Inflammatory macrophage treated with lipopolysaccharide for 4 hours (primary cell): ENCODE results near the gene SLC17A9.

ENCODE experiments used
- DNase-seq: peaks from one replicate; pipeline ENCODE4 v3.0.0-alpha.2; 2020

The SLC17A9 gene

DNA sequence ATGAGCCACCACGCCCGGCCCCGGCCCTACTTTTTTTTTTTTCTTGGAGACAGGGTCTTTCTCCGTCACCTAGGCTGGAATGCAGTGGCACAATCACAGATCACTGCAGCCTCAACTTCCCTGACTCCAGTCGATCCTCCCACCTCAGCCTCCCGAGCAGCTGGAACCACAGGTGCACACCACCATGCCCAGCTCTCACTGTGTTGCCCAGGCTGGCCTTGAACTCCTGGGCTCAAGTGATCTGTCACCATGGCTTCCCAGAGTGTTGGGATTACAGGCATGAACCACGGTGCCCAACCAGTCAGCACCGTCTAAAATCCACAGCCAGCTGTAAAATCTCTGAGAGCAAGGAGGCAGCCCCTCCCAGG lies 17.4 kb downstream of the SLC17A9 start:
- DNase-seq = no peak

DNA sequence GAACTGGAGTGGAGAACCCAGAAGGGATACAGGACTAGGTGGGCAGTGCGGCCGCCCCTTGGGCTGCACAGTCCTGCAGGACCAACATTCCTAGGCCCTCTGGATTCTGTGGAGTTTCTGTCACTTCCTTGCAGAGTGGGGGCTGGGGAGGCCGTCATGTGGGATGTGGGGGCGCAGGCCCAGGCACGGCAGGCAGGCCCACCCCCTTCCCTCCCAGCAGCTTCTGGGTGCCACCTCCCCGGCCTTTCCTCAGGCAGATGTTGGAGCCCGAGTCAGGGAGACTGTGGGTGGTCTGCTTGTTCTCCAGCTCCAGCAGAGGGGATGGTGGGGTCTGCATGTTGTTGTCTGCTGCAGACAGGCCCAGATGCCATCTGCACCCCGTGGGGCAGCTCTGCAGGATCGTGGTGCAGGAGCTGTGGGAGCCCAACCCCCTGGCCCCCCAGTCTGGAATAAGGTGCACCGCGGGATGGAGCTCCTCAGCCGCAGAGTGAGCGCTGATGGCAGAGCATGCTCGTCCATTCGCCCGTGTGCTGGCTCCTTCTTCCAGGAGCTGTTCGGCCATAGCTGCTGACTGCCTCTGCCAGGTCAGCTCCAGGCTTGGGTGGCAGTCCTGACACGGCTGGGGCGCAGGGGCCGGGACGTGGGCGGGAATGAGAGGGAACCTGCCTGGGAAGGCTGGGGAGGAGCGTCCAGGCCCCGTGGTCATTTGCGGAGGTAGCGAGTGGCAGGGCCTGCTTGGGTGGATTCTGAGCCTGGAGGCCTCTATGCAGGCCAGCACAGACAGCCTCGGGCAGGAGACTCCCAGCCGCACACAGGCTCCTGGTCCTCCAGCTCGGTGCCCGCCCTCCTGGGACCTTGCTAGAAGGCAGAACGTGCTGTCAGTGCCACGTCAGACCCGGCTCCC lies 18.1 kb downstream of the SLC17A9 start:
- no peak for DNase-seq

DNA sequence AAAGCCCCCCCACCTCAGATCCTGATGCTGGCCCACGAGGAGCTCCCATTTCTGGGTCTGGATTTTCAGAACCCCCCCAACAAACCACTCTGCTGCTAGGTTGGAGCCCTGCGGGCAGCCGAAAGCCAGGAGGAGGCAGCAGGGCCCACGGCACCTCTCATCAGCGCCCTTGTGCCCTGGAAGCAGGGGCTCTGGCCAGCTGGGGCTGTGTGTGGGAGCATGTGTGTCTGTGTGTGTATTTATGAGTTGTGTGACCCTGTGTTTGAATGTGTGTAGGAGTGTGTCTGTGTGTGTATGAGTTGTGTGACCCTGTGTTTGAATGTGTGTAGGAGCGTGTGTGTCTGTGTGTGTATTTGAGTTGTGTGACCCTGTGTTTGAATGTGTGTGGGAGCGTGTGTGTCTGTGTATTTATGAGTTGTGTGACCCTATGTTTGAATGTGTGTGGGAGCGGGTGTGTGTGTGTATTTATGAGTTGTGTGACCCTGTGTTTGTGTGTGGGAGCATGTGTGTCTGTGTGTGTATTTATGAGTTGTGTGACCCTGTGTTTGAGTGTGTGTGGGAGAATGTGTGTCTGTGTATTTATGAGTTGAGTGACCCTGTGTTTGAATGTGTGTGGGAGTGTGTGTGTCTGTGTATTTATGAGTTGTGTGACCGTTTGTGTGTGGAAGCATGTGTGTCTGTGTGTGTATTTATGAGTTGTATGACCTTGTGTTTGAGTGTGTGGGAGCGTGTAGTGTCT lies 18.9 kb downstream of the SLC17A9 start:
- no peak for DNase-seq

DNA sequence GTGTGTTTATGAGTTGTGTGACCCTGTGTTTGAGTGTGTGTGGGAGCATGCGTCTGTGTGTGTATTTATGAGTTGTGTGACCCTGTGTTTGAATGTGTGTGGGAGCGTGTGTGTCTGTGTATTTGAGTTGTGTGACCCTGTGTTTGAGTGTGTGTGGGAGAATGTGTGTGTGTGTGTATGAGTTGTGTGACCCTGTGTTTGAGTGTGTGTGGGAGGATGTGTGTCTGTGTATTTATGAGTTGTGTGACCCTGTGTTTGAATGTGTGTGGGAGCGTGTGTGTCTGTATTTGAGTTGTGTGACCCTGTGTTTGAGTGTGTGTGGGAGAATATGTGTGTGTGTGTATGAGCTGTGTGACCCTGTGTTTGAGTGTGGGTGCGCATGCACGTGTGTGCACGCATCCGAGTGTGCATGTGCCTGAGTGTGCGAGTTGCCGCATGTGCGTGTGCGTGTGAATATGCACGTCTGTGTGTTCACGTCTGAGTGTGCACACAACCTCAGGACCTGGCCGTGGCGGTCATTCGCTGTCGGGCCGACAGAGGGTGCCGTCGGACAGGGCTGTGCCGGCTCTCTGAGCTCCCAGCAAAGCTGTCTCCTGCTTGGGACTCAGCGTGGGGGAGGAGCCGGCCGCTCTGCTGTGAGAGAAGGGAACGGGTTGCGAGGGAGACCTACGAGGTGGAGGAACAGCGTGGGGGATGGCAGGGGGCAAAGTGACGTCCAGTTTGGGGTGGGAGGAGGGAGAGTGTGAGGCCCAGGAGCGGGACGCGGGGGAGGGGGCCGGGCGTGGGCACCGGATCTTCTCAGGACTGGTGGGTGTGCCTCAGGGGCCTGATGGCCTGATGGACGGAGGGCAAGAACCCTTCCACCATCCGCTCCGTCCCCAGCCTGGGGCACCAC lies 19.7 kb downstream of the SLC17A9 start:
- DNase-seq = peak; percentile 84

DNA sequence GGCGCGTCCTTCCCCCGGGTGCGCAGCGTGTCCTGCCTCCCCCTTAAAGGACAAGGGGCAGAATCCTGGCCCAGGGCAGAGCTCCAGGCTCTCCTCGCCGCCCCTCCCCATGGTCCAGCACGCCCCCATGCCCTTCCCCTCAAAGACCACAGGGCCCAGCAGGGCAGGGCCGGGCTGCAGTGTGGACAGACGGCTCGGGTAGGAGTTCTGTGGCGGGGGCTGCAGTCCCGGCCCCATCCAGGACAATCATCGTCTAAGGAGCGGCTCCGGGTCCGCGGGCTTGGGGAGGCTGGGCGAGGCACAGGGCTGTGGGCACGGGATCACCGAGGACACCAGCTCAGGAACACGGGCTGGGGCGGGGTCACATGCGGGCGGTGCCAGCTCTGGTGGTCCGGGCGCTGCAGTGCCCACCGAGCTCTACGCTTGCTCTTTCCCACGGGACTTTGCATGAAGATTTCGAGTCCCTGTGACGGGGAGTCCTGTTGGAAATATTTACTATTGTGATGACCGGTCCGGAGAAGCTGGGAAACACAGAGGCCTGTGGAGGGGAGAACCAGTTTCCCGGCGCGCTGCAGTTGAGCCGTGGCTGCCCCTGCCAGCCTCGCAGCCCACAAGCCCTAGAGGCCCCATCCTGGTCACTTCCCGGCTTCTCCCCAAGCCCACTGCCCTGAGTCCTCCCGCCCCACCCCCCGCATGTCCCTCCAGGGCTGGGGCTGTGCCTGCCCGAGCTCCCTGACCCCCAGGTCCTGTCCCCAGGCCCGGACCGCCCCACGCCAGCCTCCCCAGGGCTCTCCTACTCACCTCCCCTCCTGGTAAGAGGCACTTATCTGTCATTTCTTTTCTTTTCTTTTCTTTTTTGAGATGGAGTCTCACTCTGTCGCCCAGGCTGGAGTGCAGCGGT lies 20.6 kb downstream of the SLC17A9 start:
- no peak for DNase-seq

DNA sequence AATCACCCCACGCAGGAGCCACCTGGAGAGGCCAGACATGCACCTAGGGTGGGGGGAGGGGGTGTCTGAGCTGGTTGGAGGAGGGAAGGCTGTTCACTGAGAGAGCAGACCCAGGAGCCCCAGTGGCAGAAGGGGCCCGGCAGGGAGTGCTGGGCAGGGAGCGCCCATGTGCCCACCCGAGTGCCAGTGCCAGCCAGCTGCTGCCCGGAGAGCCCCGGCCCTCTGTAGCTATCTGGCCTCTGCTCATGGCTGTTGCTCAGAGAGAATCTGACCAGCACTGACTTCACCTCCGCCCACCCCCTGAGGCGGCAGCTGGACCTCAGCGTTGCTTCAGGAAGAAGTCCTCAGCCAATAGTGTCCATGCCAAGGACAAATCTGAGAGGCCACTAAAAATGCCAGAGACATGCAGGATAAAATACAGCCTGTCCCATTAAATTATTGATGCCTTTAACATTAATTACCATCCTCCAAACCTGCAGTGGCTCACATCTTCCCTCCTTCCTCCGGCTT lies 22.8 kb downstream of the SLC17A9 start:
- DNase-seq = peak; percentile 35

DNA sequence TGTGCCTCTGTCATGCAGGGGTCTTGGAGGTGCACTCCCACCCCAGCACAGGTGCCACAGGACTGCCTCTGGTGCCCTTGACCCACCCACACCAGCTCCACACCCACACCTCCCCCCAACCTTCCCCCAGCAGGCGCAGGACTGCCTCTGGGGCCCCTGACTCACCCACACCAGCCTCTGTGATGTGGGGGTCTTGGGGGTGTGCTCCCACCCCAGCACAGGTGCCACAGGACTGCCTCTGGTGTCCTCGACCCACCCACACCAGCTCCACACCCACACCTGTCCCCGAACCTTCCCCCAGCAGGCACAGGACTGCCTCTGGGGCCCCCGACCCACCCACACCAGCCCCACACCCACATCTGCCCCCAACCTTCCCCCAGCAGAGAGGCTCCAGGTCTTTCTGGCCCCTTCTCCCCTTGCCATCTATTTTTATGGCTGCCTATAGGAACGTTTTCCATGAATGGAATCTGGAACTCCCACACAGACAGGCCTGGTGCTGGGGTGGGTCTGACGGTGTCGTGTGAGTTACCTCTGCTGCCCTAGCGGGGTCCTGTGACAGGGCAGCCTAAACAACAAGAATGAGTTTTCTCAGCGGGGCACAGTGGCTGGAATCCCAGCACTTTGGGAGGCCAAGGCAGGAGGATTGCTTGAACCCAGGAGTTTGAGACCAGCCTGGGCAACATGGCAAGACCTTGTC lies 23.5 kb downstream of the SLC17A9 start:
- DNase-seq = no peak

DNA sequence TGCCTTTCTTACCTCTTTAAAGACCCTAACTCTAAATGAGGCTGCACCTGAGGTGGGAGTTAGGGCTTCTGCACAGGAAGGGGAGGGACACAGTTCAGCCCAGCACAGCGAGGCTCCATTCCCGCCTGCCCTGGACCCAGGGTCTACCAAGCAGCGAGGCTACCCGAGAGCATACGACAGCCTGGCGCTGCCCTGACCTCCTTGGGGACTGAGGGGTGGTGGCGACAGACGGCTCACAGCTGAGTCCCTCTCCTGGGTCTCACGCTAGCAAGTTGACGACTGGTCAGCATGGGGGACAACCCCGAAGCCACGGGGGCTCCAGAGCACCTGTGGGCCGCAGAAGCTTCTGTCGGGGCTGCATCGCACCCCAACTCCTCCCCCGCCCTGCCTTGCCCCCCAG lies 24.4 kb downstream of the SLC17A9 start:
- no peak for DNase-seq

DNA sequence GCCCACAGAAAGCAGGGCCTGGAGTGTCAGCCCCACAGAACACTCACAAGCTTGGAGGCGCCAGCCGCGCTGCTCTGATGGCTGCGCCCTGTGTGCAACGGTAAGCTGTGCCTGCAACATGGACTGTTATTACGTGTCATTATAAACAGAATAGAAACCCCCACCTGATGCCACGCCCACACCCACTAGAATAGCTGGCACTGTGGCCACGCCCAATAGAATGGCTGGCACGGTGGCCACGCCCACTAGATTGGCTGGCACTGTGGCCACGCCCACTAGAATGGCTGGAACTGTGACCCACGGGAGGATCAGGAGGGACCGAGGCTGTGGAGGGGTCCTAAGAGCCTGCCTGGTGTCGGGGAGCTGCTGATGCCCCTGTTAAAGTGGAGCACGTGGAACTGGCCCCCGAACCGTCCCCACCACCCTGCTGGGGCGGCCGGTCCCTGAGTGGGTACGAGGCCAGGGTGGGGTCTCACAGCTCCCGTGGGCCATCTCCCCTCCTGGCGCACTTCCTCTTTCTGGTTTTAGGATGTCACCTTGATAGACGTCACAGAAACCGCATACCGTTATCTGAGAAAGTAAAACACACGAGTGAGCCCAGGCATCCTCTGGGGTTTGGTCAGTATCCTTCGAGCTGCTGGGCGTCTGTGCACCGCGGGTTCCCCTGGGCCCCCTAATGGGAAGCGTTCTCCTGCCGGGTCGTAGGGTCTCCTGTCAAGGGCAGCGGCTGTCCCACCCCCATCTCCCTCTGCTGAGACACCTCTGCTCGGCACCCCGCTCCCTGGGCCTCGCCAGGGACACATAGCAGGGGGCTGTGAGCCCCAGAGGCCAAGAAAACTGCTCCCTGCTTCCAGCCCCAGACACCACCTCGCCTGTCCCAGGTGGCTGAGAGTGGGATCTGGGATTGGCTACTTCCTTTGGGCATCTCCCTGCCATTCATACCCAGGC lies 25.4 kb downstream of the SLC17A9 start:
- peak; percentile 58 for DNase-seq

DNA sequence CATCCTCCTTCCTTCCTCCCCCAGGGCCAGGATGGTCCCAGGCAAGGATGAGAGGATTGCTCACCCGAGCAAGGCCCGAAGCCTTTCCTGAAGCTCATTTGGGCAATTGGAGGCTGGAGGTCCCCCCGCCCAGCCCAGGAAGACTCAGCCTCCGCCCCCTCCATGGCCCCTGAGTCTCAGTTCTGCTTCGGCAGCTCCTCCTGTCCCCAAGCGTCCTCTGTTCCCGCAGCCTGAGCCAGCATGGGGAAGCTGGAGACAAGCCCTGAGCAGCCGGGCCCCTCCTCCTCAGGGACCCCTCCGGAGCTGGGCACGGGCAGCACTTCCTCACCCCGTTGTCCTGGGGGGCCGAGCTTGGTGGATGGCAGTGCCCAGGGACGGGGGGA lies 26.0 kb downstream of the SLC17A9 start:
- peak; percentile 37 for DNase-seq

DNA sequence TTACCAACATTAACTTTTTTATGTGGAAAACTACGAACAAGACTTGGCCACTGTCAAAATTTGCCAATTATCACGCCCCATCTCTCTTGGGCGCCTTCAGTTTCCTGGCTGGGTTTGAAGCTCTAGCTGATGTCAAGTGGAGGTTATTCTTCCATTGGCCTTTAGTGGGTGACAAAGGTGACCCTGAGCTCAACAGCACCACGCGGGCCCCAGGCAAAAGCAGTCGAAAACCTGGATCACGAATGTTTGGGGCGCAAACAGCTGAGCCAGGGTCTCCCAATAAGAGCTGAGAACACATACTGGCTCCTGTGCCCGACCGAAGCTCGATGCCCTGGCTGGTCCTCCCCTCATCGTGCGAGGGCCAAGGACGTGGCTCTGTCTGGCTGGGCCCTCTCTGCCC lies 26.8 kb downstream of the SLC17A9 start:
- no peak for DNase-seq

DNA sequence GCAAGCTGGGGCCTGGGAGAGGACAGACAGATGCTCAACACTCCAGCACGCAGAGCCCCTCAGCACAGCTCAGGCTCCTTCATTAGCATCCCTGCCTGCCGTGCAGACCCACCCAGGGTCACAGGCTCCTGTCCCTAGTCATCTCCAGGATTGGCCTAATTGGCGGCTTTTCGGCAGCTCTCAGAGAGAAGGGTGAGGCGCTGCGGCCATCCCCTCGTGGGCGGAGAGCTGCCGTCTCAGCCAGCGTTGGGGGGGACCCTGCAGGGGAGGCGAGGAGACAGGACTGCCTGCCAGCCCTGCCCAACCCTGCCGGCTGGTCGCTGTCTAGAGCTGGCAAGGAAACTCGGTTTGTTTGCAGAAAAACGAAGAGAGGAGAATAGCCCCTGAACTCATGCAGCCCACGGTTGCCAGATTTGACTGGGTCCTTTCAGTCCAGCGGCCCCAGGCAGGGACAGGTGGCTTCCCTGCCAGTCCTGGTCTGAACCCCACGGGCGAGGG lies 27.4 kb downstream of the SLC17A9 start:
- no peak for DNase-seq

DNA sequence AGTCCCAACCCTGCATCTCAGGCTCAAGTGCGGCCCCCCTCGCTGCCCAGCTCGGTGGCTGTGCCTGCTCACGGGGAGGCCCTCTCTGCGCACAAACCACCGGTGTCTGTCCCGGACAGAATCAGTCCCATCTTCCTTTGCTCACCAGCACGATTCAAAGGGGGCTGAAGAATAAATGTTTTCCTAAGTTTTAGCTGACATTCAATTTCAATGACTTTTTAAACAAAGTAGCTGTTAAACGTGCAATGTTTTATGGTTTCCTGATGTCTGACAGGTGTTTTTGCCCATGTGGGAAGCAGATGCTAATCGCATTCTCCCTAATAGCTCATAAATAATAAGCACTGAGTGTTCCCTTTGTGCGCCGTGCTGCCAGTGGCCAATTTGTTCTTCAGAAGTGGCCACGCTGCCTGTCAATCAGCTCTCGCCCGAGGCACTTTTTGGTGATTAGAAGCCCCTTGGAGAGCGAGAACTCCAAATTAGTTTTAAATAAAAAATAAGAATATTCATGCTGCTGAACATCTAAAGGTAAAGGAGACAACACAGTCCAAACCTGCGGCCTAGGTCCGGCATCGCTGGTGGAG lies 28.0 kb downstream of the SLC17A9 start:
- no peak for DNase-seq

DNA sequence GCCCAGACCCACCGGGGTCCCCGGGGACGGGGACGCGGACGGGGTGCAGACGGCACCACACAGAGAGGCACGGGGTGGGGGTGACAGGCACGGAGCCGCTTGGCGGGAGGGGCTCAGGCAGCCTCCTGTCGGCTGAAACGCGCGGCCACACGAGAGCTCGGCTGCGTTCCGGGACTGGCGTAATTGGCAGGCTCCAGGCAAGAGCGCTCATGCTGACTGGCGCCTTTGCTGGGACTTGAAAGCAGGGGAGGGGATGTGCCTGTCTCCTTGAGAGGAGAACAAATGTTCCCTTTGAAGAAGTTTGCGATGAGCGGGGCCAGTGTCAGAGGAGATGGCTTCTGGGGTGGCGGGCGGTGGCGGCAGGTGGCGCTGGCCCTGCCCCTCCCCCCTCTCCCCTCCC lies 28.5 kb downstream of the SLC17A9 start:
- DNase-seq = no peak

DNA sequence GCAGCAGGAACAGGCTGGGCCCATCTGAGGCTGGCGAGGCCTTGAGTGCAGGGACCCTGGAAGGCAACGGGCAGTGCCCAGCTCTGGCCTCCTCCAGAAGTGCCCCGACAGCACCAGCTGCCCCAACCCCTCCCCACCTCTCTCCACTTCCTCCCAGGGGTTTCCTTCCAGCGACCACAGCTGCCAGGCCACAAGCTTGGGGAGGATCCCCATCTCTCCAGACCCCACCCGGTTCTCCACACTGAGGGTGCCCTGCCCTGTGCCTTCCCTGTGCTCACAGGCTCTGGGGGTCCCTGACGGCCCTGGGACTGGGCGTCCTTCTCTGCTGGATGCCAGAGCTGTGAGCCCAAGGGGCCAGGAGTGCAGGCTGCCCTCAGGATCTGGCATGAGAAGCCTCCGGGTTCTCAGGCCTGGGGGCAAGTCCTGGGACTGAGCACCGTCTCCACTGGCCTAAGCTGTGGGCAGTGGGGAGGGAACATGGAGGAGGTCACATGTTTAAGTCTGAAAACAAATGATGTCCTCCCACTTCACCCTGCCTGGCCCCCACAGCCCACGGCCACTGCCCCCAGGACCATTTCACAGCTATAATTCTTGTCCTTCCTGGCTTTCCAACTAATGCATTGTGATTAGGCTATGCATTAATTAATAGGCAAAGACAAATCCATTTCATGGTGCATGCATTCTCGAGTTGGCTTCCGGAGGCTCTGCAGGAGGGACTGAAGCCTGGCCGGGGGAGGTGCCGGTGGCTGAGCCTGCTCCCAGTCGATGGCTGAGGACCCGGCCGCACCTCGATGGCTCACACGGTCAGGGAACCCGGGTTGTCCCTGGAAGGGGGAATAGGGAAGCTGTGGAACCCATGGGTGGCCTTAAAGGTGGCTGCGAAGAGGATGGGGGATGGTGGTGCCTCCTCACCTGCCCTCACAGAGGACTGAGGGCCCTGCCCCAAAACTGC lies 29.9 kb downstream of the SLC17A9 start:
- no peak for DNase-seq

DNA sequence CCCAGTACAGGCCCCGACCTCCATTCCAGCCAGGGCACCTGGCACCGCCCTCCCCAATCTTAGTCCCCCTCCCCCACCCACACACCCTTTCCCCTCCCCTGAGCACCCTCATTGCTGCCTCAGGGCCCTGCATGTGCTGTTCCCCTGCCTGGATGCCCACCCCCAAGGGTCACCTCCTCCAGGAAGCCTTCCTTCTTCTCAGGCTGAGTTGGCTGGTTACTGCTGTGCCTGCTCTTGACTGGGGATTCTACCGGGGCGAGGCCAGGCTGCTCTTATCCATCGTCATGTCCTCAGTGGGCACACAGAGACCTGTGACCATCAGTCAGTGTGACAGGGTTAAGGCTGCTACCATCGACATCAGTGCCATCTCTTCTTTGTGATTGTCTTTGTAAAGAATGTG lies 30.7 kb downstream of the SLC17A9 start:
- DNase-seq = no peak

DNA sequence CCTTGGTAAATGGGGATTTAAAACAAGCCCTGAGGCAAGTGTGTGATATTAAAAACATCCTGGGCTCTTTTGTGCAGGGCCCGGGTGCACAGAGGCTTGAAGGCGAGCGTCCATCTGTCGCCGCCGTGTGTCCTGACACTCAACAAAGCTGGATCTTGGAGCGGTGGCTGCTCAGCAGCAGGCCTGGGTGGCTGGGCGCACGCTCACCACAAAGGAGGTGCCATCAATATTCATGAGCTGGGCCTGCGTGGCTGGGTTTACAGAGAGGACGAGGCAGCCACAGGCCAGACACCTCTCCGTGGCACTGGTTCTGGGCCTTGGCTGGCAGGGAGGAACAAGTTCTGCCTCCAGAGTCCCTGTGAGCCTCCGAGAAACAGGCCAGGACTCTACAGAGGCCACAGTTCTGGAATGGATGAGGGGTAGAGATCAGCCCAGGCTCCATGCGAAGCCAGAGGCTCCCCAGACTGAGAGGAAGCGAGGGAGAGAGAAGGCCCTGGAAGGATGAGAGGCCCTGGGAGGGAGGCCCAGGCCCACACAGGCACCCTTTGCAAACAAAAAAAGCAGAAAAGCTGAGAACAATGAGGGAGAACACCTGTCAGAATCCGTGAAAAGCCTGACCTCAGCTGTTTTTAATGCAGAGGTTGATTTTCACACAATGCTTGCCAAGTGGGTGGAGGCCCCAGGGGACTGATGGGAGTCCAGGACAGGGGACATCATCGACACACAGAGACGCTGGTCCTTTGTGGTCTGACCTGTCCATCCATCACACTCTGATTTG lies 32.3 kb downstream of the SLC17A9 start:
- no peak for DNase-seq

DNA sequence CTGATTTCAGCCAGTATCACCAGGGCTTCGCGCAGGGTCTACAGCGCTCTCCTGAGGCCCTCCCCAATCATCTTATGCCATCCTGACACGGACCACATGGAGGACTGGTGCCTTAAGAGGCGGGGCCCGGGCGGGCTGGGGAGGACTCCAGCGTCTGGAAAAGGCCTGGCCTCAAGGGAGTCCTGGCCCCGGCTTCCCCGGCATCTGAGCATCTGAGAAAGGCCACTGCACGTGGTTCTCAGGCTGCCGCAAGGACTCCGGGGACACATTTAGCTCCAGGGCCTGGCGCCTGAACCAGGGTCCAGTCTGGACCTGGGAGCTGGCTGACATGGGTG lies 32.9 kb downstream of the SLC17A9 start:
- DNase-seq = no peak
